ENCODE results near the gene GSTM2. TPM values are rescaled to one million over a fixed set of nuclear protein-coding genes. Genes with fewer than 3 reads are reported as not detected.

GSTM2 gene
- total and polyA plus RNA-seq, 3 donors from 2014 or later, result 68.0 to 131 (median 83.2) TPM

DNA sequence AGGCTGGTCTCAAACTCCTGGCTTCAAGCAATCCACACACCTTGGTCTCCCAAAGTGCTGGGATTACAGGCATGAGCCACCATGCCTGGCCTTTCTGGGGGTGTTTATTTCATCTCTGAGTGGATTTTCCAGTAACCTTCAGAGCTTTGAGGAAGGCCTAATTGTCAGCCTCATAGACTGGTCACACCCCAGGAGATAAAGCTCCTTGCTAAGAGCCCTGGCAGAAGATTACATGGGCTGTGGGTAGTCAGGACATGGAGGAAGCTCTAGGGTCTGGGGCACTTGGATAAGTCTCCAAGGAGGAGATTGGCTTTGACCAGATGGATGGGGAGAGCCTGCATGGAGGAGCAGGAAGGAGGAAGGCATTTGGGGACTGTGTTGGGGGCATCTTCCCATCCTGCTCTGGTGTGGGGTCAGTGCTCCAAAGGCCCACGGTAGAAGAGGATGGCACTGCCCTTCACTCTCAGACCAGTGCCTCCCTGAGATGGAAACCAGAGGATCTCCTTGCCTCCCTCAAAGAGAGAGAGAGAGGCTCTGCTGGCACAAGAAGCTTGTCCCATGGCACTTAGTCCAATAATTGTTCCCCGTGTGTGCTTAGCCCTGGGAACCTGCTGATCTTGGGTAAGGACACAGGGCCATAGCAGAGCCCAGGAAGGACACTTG, 26.6 kb upstream of the GSTM2 start:
- H3K4me1 ChIP-seq, result peaks cover 14% of the 10 kb centered on the region
- no peak overlapping the region for H3K4me3 ChIP-seq
- no peaks in the 10 kb centered on the region for H3K36me3 ChIP-seq (ENCODE audit: low read depth, missing control alignments)
- no peaks in the 10 kb centered on the region for H3K9me3 ChIP-seq
- intact Hi-C loops (cut with DNase I; ENCODE audit: low total_unique reads), result loop anchor here (5.0 kb wide), 1 partner anchor 131 kb away; no protein-coding TSS in a partner anchor
- H3K27ac ChIP-seq, result no peak overlapping the region
- TF ChIP-seq POLR2A (IDR thresholded peaks at IDR 0.05), result no peak
- TF ChIP-seq, protein P1, sequence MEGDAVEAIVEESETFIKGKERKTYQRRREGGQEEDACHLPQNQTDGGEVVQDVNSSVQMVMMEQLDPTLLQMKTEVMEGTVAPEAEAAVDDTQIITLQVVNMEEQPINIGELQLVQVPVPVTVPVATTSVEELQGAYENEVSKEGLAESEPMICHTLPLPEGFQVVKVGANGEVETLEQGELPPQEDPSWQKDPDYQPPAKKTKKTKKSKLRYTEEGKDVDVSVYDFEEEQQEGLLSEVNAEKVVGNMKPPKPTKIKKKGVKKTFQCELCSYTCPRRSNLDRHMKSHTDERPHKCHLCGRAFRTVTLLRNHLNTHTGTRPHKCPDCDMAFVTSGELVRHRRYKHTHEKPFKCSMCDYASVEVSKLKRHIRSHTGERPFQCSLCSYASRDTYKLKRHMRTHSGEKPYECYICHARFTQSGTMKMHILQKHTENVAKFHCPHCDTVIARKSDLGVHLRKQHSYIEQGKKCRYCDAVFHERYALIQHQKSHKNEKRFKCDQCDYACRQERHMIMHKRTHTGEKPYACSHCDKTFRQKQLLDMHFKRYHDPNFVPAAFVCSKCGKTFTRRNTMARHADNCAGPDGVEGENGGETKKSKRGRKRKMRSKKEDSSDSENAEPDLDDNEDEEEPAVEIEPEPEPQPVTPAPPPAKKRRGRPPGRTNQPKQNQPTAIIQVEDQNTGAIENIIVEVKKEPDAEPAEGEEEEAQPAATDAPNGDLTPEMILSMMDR (IDR thresholded peaks at IDR 0.05), result no peak
- peak; percentile 4 for DNase-seq
- H3K27me3 ChIP-seq, result no peaks in the 10 kb centered on the region
- WGBS, 2 donors, result 83 to 100% methylated on average over 1 to 2 of the region's 2 CpGs

- Histone ChIP-seq H3K9me3 (no peaks in the 10 kb centered on the region), H3K4me3 (no peak overlapping the region), H3K27ac (no peak overlapping the region), H3K27me3 (no peaks in the 10 kb centered on the region), H3K4me1 (peaks cover 7% of the 10 kb centered on the region), H3K36me3 (ENCODE audit: low read depth, missing control alignments) (no peaks in the 10 kb centered on the region)
- DNase-seq, result peak; percentile 5
- 94 to 96% methylated on average over 2 of the region's 2 CpGs for WGBS, 2 donors
- intact Hi-C loops (cut with DNase I; ENCODE audit: low total_unique reads), result loop anchor here (5.0 kb wide), 1 partner anchor 130 kb away; no protein-coding TSS in a partner anchor
- no peak for TF ChIP-seq POLR2A (IDR thresholded peaks at IDR 0.05)
- TF ChIP-seq, protein P1 (IDR thresholded peaks at IDR 0.05), result no peak
Measured at GRCh38 chr1:109641861-109642260, 26.0 kb upstream of the GSTM2 start.

- no peak for TF ChIP-seq POLR2A (IDR thresholded peaks at IDR 0.05)
- TF ChIP-seq, protein P1 (IDR thresholded peaks at IDR 0.05), result no peak
- Histone ChIP-seq H3K4me3 (no peak overlapping the region), H3K9me3 (no peaks in the 10 kb centered on the region), H3K27ac (no peak overlapping the region), H3K36me3 (ENCODE audit: low read depth, missing control alignments) (no peaks in the 10 kb centered on the region), H3K27me3 (no peaks in the 10 kb centered on the region), H3K4me1 (peaks cover 7% of the 10 kb centered on the region)
- intact Hi-C loops (cut with DNase I; ENCODE audit: low total_unique reads), result loop anchor here (5.0 kb wide), 1 partner anchor 130 kb away; no protein-coding TSS in a partner anchor
- WGBS, 2 donors, result 77 to 79% methylated on average over 3 of the region's 3 CpGs
- no peak for DNase-seq
Measured at GRCh38 chr1:109642626-109643025, 25.2 kb upstream of the GSTM2 start.

DNA sequence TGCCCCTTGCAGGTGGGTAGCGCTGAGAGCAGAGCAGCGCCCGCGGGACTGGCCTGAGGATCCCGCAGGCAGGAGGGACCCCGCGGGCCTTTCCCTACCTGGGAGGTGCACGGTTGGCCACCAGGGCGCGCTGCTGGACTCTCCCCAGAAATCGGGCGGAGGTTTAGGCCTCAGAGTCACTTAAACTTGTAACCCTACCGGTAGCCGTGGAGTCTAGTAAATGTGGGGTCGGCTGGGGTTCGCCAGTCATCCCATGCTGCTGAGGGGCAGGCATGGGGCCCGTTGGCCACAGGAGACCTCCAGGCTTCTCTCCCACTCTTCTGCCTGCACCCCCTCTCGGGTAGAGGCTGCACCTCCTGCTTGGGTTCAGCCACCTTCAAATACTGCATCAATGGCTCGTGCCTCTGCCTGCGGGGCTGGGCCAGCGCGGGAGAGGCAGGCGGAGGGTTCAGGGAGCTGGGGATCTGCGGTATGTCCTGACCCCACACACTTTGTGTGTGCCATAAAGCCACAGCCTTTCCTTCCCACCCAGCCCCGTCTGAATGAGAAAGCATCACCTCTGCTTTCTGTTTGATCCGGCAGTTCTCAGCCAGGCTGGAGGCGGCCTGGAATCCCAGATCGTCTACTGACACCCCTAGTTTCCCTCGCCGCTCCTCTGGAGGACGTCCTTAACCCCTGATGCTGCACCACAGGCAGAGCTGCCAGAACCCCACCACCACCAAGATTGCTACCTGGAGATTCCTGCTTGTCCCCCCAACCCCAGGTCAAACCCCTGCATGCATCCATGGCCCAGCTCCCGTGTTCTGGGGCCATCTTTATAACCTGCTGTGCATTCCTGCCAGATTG, 24.2 kb upstream of the GSTM2 start:
- Histone ChIP-seq H3K4me1 (peaks cover 7% of the 10 kb centered on the region), H3K27me3 (no peaks in the 10 kb centered on the region), H3K27ac (peak overlapping the region in 1 of 2 donors; percentile 28), H3K4me3 (no peak overlapping the region), H3K9me3 (no peaks in the 10 kb centered on the region), H3K36me3 (ENCODE audit: low read depth, missing control alignments) (no peaks in the 10 kb centered on the region)
- 32 to 34% methylated on average over 21 to 32 of the region's 32 CpGs for WGBS, 2 donors
- peak; percentile 87 for DNase-seq
- TF ChIP-seq, protein P1 (IDR thresholded peaks at IDR 0.05), result peak; percentile 75 to 84 (median 83)
- TF ChIP-seq POLR2A (IDR thresholded peaks at IDR 0.05), result no peak
- intact Hi-C loops (cut with DNase I; ENCODE audit: low total_unique reads), result loop anchor here (5.0 kb wide), 1 partner anchor 129 kb away; no protein-coding TSS in a partner anchor

All from testis (tissue), 3 donors.